Renal cortical epithelial cell (primary cell): Measurements from ENCODE around the gene CKAP4. TPM values are rescaled to one million over a fixed set of nuclear protein-coding genes. Genes with fewer than 3 reads are reported as not detected.
A peak's percentile ranks its signal among the peaks of the same experiment; 100 is the strongest.

Experiments used
- DNase-seq: peaks from one replicate; pipeline ENCODE4 v3.0.0-alpha.2; 2011; ENCODE audit warnings: low read depth
- total RNA-seq: library from RNA; depleted of rRNA; stranded (reverse); fragments of >200 nt; gene quantifications from 2 replicates; pipeline ENCODE4 v1.2.3, GENCODE V29; 2014

CKAP4 gene
- total RNA-seq, 1 donor from 2014 or later, result 105 TPM

- no peak for DNase-seq
These were observed 49.8 kb downstream of the CKAP4 start for GRCh38 chr12:106197906-106198623.

GRCh38 chr12:106195621-106196027, 52.2 kb downstream of the CKAP4 start:
- DNase-seq, result peak; percentile 91

- DNase-seq, result no peak
These were observed 53.5 kb downstream of the CKAP4 start for GRCh38 chr12:106194351-106194750.

- DNase-seq, result peak; percentile 37
These were observed 54.2 kb downstream of the CKAP4 start for GRCh38 chr12:106193394-106194215.

GRCh38 chr12:106192659-106193393, 55.0 kb downstream of the CKAP4 start:
- no peak for DNase-seq

- DNase-seq, result peak; percentile 7
These were observed 57.2 kb downstream of the CKAP4 start for GRCh38 chr12:106190581-106190980.

- DNase-seq, result no peak
These were observed 58.5 kb downstream of the CKAP4 start for GRCh38 chr12:106189341-106189740.

- no peak for DNase-seq
These were observed 59.6 kb downstream of the CKAP4 start for GRCh38 chr12:106188256-106188655.

Other genes starting within 250 kb of the CKAP4 start
- 10.8 and 21.4 TPM in 2 replicates for gene NUAK1, start 109.1 kb downstream of the CKAP4 start, total RNA-seq
- gene TCP11L2, start 54.7 kb upstream of the CKAP4 start, total RNA-seq, result 30.2 and 48.3 TPM in 2 replicates
- gene POLR3B, start 109.7 kb upstream of the CKAP4 start, total RNA-seq, result 10.9 and 17.3 TPM in 2 replicates